ENCODE measurements around the gene DBF4. TPM values are rescaled to one million over a fixed set of nuclear protein-coding genes. Genes with fewer than 3 reads are reported as not detected.
"Not testable (repeated sequence)": the region's sequence is repeated elsewhere in the genome, so short reads cannot be mapped to it uniquely, and the experiment has no call there.

DBF4 gene
- total RNA-seq, 2 donors from 2014 or later: 7.3 to 12.6 TPM

DNA sequence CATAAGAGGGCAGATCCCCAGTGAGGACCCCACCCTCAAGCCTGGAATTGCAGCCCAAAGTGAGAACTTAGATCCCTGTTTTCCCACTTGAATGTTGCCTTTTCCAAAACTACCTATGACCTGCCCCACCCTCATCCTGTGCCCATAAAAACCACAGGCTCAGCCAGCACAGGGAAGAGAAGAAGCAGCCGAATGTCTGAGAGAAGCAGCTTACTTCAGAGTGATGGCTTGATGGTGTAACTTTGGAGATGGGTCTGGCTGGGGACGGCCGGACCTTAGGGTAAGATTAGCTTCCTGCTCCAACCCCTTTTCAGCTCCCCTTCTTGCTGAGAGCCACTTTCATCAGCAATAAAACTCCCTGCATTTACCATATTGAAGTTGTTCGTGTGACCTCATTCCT lies 5.8 kb upstream of the DBF4 start:
- Histone ChIP-seq H3K9me3 (peaks cover 8% of the 10 kb centered on the region), H3K36me3 (no peaks in the 10 kb centered on the region), H3K27me3 (replicated peaks; ENCODE audit: insufficient read depth) (no peaks in the 10 kb centered on the region), H3K4me3 (no peak overlapping the region), H3K27ac (no peak overlapping the region), H3K4me1 (ENCODE audit: control insufficient read depth in 1 of 2, low read depth in 2 of 2) (peaks cover 9 to 17% of the 10 kb centered on the region in 2 donors)
- DNase-seq (ENCODE audit: low spot score): no peak
- ATAC-seq (ENCODE audit: insufficient number of reproducible peaks, low FRiP score, low read depth): no peak
- TF ChIP-seq, protein P1, sequence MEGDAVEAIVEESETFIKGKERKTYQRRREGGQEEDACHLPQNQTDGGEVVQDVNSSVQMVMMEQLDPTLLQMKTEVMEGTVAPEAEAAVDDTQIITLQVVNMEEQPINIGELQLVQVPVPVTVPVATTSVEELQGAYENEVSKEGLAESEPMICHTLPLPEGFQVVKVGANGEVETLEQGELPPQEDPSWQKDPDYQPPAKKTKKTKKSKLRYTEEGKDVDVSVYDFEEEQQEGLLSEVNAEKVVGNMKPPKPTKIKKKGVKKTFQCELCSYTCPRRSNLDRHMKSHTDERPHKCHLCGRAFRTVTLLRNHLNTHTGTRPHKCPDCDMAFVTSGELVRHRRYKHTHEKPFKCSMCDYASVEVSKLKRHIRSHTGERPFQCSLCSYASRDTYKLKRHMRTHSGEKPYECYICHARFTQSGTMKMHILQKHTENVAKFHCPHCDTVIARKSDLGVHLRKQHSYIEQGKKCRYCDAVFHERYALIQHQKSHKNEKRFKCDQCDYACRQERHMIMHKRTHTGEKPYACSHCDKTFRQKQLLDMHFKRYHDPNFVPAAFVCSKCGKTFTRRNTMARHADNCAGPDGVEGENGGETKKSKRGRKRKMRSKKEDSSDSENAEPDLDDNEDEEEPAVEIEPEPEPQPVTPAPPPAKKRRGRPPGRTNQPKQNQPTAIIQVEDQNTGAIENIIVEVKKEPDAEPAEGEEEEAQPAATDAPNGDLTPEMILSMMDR (IDR thresholded peaks at IDR 0.05): no peak

DNA sequence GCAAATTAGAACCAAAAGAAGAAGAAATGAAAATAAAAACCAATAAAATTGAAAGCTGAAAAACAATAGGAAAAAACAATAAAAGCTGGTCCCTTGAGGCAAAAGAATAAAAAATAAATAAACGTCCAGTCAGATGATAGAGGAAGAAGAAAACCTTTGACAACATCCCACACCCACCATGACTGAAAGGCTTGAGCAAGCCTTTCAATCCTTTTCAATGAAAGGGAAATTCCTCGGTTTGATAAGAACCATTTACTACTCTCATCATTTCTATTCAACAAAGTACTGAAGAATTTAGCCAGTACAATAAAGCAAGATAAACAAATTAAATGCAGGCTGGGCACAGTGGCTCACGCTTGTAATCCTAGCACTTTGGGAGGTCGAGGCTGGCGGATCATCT lies 3.9 kb upstream of the DBF4 start:
- TF ChIP-seq, protein P1 (IDR thresholded peaks at IDR 0.05): no peak
- no peak for ATAC-seq (ENCODE audit: insufficient number of reproducible peaks, low FRiP score, low read depth)
- H3K36me3 ChIP-seq: no peaks in the 10 kb centered on the region
- H3K9me3 ChIP-seq: no peaks in the 10 kb centered on the region
- peaks cover 9 to 19% of the 10 kb centered on the region in 2 donors for H3K4me1 ChIP-seq (ENCODE audit: control insufficient read depth in 1 of 2, low read depth in 2 of 2)
- H3K4me3 ChIP-seq: no peak overlapping the region
- no peak overlapping the region for H3K27ac ChIP-seq
- no peaks in the 10 kb centered on the region for H3K27me3 ChIP-seq (replicated peaks; ENCODE audit: insufficient read depth)
- no peak for DNase-seq (ENCODE audit: low spot score)

DNA sequence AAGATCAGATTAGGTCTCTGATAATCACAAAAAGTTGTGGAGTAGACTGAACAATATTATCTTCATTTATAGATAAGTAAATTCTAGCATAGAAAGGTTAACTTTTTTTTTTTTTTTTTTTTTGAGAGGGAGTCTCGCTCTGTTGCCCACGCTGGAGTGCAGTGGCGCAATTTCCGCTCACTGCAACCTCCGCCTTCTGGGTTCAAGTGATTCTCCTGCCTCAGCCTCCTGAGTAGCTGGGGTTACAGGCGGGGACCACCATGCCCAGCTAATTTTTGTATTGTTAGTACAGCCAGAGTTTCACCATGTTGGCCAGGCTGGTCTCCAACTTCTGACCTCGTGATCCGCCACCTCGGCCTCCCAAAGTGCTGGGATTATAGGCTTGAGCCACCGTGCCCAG lies 3.0 kb upstream of the DBF4 start:
- not testable (repeated sequence) for H3K36me3 ChIP-seq; ATAC-seq (ENCODE audit: insufficient number of reproducible peaks, low FRiP score, low read depth); H3K4me3 ChIP-seq; DNase-seq (ENCODE audit: low spot score); H3K27me3 ChIP-seq (replicated peaks; ENCODE audit: insufficient read depth); H3K9me3 ChIP-seq
- Histone ChIP-seq H3K4me1 (ENCODE audit: control insufficient read depth in 1 of 2, low read depth in 2 of 2) (peaks cover 13 to 26% of the 10 kb centered on the region in 2 donors), H3K27ac (peak overlapping the region in 1 of 2 donors; percentile 34)

DNA sequence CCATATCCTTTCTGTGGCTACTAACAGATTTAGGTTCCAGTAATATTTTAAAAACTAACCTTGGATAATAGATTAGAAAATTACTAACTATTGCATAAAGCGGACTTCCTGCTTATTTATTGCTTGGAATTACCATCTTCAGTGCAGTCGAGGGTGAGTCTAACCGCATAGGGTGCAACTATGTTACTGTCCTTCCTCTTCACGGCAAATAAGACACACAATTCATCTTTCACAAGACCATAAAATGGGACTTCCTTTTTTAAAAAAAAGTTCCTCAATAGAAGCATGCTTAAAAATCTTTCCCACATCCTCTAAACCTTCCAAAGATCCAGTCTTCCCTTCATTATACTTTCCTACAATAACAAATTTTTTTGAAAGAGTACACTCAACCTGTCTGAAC lies 2.2 kb upstream of the DBF4 start:
- H3K9me3 ChIP-seq: no peaks in the 10 kb centered on the region
- peak overlapping the region; percentile 6 for H3K4me3 ChIP-seq
- no peaks in the 10 kb centered on the region for H3K36me3 ChIP-seq
- H3K27me3 ChIP-seq (replicated peaks; ENCODE audit: insufficient read depth): no peaks in the 10 kb centered on the region
- H3K27ac ChIP-seq: peak overlapping the region; percentile 23 to 34
- peaks cover 13 to 28% of the 10 kb centered on the region in 2 donors for H3K4me1 ChIP-seq (ENCODE audit: control insufficient read depth in 1 of 2, low read depth in 2 of 2)
- TF ChIP-seq, protein P1 (IDR thresholded peaks at IDR 0.05): no peak
- no peak for ATAC-seq (ENCODE audit: insufficient number of reproducible peaks, low FRiP score, low read depth)
- no peak for DNase-seq (ENCODE audit: low spot score)

DNA sequence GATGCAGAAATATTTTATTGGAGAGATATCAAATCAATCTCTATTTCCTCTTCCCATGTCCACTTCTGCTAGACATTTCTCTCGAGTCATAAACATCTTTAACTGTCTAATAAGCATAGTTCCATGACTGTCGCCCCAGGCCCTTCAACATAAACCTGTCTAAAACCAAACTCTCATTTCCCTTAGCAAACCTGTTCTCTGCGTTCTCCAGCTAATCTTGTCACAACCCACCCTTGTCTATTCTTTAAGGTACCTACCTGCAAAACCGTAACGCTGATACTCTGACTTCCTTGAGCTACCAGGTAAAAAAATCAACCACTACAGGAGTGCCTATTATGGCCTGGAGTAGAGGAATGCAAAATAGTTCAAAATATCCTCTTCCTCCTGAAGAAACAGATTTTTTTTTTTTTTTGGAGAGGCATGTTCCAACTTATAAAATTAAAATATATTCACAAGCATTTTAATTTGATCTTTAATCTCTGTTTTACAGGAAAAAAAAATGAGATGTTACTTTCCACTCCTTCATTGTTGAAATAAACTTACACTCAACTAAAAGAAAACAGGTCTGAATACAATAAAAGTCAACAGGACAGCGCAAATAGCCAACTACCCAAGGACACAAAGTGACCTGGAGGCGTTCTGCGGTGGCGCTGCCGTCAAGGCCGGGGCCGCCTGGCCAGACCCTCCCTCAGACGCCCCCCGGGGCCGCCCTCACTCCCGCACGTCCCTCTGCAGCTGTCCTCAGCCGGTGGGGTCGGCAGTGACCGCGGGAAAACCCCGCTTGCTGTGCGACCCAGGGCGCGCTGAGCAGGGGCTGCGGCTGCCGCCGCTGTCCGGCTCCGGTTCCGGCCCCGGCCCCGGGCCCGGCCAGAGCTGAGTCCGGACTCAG lies 898 bp upstream of the DBF4 start:
- ATAC-seq (ENCODE audit: insufficient number of reproducible peaks, low FRiP score, low read depth) (no peak), DNase-seq (ENCODE audit: low spot score) (no peak)
- Histone ChIP-seq H3K4me1 (ENCODE audit: control insufficient read depth in 1 of 2, low read depth in 2 of 2) (peaks cover 13 to 28% of the 10 kb centered on the region in 2 donors), H3K4me3 (peak overlapping the region; percentile 87), H3K27me3 (replicated peaks; ENCODE audit: insufficient read depth) (no peaks in the 10 kb centered on the region), H3K9me3 (no peaks in the 10 kb centered on the region), H3K27ac (peak overlapping the region; percentile 80 to 89), H3K36me3 (no peaks in the 10 kb centered on the region)
- TF ChIP-seq, protein P1 (IDR thresholded peaks at IDR 0.05): no peak

Data from thoracic aorta (tissue), 2 donors.